DLD1 (cell line): ENCODE results near the gene NOPCHAP1.

ENCODE experiments used
- in situ Hi-C: cut with HindIII; loops from 2 replicates; pipeline ENCODE4 v1.10.0; 2017; ENCODE audit warnings: low sequenced_read_pairs

The NOPCHAP1 gene

GRCh38 chr12:105018012-105018411 lies 31.9 kb downstream of the NOPCHAP1 start:
- in situ Hi-C loops, result no loop called here

- in situ Hi-C loops, result no loop called here
Measured at GRCh38 chr12:105018776-105019175, 32.7 kb downstream of the NOPCHAP1 start.

GRCh38 chr12:105020241-105020962 lies 34.3 kb downstream of the NOPCHAP1 start:
- in situ Hi-C loops, result no loop called here

GRCh38 chr12:105024928-105025327 lies 38.8 kb downstream of the NOPCHAP1 start:
- in situ Hi-C loops, result no loop called here

- in situ Hi-C loops, result no loop called here
Measured at GRCh38 chr12:105025890-105026289, 39.8 kb downstream of the NOPCHAP1 start.

- in situ Hi-C loops, result no loop called here
Measured at GRCh38 chr12:105026411-105026810, 40.3 kb downstream of the NOPCHAP1 start.

GRCh38 chr12:105030820-105031807 lies 45.0 kb downstream of the NOPCHAP1 start:
- in situ Hi-C loops, result no loop called here

- in situ Hi-C loops, result no loop called here
Measured at GRCh38 chr12:105032703-105033357, 46.7 kb downstream of the NOPCHAP1 start.

GRCh38 chr12:105033851-105034250 lies 47.7 kb downstream of the NOPCHAP1 start:
- in situ Hi-C loops, result no loop called here
